Activated CD8-positive, alpha-beta memory T cell treated with anti-CD3 and anti-CD28 coated beads for 48 hours (primary cell): Measurements from ENCODE around the gene ZDHHC14.

ENCODE experiments used
- DNase-seq, 3 experiments: peaks; one replicate each; pipeline ENCODE4 v3.0.0-alpha.2; 2020; ENCODE audit warnings: low read depth in 2 of 3, low spot score in 2 of 3

ZDHHC14 gene

DNA sequence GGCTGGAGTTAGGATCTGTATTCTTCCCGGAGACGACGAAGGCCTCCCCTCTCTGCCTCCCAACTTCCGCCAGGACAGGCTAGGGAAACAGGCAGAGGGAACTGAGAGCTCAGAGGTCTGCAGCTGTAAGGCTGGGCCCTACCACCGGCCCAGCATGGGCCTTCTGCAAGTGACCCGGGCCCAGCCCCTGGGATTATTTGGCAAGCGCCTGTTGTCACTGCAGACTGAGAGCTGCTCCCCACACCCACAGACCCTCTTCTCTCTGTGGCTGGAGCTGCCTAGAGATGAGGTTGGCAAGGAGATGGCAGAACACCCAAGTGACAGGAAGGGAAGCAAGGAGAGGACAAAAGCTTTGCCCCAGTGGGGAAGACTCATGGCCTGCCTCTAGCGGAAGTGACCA, 212.6 kb downstream of the ZDHHC14 start:
- no peak for DNase-seq

DNA sequence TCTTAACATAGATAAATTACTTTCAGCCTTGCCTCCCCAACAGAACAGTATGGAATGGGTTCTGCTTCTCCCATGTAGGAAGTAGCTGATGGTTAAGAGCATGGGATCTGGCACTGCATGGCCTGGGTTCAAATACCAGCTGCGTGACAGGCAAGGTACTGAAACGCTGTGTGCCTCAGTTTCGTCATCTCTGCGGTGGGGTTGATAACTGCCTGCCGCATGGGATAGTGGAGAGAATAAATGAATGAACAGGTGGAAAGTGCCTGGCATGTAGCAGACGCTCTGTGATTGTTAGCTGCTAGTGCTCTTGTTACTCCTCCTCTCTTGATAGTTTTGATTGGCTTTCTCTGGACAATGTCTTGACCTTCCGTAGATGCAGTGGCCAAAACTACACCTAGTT, 213.3 kb downstream of the ZDHHC14 start:
- no peak for DNase-seq

DNA sequence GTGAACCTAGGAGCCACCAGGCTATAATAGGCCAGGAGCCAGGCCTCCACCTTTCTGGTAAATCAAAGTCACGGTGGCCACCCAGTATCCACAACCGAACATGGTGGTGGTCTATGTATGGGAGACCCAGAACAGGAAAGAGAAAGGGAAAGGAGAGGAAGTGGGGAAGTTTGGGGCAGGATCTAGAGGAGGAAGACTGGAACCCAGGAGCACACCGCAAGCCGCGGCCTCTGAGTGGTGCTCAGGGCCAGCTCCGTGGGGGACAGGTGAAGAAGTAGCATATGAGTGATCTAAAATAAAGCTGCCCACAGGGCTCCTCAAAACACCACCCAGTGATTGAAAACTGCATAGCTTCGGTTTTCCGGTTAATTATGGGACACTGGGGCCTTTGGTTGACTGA, 214.8 kb downstream of the ZDHHC14 start:
- no peak for DNase-seq

- DNase-seq = no peak
Measured at GRCh38 chr6:157596461-157596860, 215.5 kb downstream of the ZDHHC14 start.

GRCh38 chr6:157596886-157597285, 215.9 kb downstream of the ZDHHC14 start:
- DNase-seq = no peak

- DNase-seq = no peak
Measured at GRCh38 chr6:157597461-157598312, 216.7 kb downstream of the ZDHHC14 start.

- DNase-seq = no peak
Measured at GRCh38 chr6:157599191-157599590, 218.2 kb downstream of the ZDHHC14 start.

GRCh38 chr6:157600807-157601206, 219.8 kb downstream of the ZDHHC14 start:
- DNase-seq = no peak

DNA sequence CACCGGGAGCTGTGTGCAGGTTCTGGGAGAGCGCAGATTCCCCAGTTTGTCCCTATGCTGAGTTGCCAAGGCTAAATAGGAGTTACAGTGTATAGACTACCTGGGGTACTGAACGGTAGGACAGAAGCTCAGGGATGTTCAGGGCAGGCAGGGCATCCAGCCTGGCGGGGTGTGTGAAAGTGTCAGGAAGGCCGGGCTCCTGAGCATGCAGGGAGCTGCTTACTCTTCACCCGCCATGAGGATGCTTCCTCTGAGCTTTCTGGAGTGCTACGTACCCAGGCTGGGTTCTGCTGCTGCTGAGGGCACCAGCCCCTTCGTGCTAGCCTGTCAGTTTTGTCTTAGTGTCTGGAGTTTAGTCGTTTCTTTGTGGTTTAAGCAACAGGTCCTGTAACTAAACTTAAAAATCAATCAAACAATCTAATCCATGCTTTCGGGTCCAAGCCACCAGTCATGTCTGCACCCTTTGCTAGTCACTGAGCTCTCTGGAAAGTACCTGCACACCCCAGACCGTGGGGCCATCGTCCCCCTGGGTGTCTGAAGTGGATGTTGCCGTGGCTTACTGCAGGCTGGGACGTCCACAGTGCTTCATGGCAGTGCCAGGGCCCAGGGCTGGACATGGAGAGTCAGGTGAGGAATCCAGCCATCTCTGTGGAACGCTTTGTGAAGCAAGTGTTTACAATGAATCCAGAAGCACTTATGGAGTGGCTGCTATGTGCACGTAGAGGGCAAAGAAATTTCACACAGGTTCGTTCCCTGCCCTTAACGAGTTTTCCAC, 221.7 kb downstream of the ZDHHC14 start:
- no peak for DNase-seq

DNA sequence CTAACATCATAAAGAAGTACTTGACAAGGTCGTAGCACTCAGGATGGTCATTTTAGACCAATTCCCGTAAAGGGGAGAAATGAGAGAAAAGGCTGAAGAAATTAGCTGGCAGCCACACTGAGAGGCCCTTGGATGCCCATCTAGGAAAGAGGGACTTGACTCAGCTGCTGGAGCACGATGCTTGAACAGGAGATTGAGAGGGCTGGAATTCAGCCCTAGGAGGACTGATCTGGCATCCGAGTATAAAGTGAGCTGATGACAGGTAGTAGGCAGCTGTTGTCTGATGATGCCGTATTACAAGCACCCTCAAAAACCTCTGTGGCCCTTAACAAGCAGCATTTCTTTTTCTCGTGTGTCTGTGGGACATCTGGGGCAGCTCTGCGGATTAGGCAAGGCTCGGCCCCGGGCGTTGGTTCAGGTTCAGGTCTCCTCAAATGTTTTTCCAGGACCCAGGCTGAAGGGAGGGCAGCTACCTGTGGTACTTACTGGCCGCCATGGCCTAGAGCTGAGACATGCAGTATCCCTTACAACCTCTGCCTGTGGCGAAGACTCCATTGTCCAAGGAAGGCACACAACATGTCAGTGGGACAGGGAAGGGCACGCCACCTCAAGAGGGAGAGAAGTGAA, 222.4 kb downstream of the ZDHHC14 start:
- no peak for DNase-seq

GRCh38 chr6:157603971-157604370, 223.0 kb downstream of the ZDHHC14 start:
- no peak for DNase-seq

DNA sequence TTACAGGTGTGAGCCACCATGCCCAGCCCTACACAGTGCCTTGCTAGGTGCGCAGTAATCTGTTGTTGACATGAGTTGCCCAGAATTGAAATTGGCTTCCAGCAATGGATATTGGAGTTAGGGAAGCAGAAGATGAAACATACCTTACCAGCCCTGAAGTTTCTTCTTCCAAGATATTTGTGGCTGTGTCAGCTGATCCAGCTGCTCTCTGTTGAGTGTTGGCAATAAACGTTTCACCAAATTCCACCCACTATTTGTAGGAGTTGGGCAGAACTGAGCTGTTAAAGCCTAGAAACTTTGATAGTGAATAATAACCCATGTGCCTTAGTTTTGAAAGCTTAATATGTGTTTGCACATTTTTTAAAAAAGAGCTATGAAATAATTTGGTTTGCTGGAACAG, 223.8 kb downstream of the ZDHHC14 start:
- no peak for DNase-seq

GRCh38 chr6:157605484-157605883, 224.5 kb downstream of the ZDHHC14 start:
- no peak for DNase-seq

DNA sequence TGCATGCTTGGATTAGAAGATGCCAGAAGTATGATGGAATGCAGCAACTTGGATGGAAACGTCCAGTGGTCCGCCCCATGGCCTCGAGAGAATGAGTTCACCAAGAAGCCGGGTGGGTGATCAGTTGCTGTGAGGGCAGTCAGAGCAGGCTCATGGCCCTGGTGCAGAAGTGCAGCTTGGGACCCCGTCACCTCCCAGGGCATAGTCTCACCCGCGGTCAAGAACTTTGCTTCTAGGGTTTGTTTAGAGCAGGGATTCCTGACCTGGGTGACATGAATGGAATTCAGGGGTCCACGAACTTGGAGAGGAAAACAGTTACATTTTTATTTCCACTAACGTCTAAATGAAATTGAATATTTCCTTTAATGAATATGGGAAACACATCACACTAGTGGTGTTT, 225.5 kb downstream of the ZDHHC14 start:
- DNase-seq = no peak

- DNase-seq = no peak
Measured at GRCh38 chr6:157607317-157608109, 226.5 kb downstream of the ZDHHC14 start.

DNA sequence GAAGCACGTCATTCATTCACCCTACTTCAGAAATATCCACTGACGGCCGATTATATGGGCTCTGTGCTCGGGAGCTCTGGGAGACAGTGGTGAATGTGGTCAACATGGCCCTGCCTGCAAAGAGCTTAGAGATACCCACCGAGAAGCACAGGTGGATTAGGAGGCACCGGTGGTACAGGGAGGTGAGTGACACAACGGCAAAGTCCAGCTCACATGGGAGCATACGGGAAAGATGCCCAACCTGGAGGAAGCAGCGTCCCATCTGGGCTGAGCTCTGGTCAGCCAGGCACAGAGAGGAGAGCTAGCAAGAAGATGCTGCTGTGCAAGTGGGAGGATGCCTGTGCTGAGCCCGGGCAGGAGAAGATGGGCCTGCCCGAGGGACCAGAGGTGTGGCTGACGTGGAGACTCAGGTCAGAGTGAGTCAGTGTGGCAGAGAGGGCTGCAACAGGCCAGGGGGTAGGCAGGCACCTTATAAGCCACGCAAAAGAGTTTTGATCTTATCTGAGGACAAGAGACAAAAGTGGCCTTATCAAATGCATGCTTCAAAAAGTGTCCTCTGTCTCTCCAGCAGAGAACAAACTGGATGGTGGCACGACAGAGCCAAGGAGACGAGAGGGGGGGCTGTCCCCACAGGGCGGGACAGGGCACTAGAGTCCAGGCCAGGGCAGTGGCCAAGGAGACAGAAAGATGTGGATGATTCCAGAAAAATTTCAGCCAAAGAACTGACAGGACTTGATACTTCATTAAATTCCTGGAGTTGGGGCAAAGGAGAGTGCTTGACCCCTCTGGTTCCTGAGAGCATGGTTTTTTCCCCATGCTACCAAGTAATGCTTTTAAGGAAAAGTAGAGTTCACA, 227.5 kb downstream of the ZDHHC14 start:
- DNase-seq = no peak

GRCh38 chr6:157609117-157609516, 228.1 kb downstream of the ZDHHC14 start:
- no peak for DNase-seq

- DNase-seq = no peak
Measured at GRCh38 chr6:157609556-157609955, 228.6 kb downstream of the ZDHHC14 start.

DNA sequence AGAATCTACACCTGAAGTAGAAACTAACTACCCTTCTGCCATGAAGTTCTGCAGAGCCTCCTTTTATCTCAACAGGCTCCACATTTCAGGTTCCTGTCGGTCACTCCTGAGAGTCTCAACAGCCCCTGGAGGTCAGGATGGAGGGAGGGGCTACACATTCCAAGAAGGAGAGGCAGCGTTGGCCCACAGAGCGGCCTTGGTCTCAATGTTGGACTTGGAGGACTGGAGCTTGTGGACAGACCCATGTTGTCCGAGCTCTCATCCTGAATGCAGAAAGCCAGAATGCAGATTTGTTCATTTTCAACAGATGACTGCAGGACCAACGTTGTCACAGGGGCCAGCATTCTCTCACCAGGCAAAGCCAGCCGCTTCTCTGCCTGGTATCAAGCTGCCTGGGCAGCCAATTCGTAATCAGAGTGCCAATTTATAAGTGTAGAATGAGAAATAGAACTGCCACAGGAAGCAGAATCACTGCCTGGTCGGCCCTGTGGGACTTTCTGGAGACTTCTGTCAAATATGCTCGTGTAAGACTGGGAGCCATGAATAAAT, 229.5 kb downstream of the ZDHHC14 start:
- DNase-seq = no peak

DNA sequence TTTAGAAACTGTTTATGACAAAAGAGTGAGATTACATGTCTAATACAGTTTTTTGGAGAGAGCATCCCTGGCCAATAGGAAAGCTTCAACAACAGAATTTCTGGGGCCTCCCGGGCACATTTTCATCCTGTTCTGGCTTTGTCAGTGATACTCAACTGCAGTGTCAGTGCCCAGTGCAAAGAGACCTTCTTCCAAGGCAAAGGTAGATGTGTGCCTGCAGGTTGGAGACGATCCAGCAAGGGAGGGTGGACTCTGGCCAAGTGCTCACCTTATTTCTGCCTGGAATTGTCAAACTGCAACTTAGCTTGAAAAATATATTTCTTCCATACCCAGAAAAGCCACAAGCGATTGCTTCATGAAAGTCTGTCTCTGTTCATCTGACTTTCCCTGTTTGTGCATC, 230.4 kb downstream of the ZDHHC14 start:
- DNase-seq = no peak
